HG02973 (cell line): ENCODE data around the gene PSENEN.
"Not testable (repeated sequence)": the region's sequence is repeated elsewhere in the genome, so short reads cannot be mapped to it uniquely, and the experiment has no call there.

Experiments used
- ATAC-seq: cut with Tn5 transposase; IDR thresholded peaks from one replicate; pipeline ENCODE4 v1.9.1; 2021; ENCODE audit warnings: moderate library complexity; ENCODE audit not compliant: unreplicated experiment

The PSENEN gene

DNA sequence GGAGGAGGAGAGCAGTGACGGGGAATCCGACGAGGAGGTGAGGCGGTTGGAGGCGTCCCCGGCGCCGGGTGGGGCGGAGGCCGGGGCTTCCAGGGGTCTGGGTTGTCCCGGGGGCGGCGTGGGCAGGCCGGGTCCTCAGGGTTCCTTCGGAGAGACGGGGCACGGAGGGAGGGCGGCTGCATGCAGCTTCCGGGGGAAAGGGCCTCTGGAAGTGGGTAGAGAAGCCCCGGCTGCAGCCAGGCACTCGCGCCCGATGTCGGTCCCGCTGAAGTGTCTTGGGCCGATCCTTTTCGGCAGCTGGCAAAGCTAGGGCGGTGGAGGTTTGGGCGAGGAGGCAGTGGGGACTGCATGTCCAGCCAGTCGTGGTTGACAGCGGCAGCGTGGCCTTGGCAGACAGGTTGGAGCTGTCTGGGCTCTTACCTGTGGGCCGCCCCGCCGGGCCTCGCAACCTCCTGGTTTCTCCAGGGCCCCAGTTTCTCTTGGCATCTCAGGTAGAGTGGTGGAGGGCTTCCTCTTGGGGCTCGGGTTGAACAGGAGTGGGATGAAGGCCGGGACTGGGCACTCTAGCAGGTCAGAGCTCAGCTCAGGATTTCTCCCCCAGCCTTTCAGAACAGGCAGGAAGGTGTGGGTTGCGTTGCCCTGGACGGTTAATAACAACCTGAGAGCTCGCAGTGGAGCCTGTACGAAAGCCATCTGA lies 27.0 kb upstream of the PSENEN start:
- no peak for ATAC-seq

DNA sequence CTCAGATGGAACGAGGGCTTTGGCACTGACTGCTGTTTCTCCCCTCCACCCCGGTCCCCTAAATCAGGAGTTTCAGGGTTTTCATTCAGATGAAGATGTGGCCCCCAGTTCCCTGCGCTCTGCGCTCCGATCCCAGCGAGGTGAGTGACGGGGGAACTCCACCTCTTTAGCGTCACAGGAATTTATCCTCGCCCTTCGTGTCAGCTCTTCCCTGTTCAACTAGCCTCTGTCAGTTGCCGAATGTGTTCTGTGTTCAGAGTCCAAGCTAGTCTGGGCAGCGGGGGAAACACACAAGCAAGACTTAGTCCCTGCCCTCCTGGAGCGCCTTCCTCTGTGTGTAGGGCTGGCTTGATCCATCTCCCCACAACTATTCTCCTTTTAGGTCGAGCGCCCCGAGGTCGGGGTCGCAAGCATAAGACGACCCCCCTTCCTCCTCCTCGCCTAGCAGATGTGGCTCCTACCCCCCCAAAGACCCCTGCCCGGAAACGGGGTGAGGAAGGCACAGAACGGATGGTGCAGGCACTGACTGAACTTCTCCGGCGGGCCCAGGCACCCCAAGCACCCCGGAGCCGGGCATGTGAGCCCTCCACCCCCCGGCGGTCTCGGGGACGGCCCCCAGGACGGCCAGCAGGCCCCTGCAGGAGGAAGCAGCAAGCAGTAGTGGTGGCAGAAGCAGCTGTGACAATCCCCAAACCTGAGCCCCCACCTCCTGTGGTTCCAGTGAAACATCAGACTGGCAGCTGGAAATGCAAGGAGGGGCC lies 25.9 kb upstream of the PSENEN start:
- no peak for ATAC-seq

DNA sequence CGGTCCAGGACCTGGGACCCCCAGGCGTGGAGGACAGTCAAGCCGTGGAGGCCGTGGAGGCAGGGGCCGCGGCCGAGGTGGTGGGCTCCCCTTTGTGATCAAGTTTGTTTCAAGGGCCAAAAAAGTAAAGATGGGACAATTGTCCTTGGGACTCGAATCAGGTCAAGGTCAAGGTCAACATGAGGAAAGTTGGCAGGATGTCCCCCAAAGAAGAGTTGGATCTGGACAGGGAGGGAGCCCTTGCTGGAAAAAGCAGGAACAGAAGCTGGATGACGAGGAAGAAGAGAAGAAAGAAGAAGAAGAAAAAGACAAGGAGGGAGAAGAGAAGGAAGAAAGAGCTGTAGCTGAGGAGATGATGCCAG lies 25.3 kb upstream of the PSENEN start:
- ATAC-seq: no peak

- no peak for ATAC-seq
These were observed 24.8 kb upstream of the PSENEN start for GRCh38 chr19:35720648-35721047.

GRCh38 chr19:35721374-35721773 lies 24.1 kb upstream of the PSENEN start:
- no peak for ATAC-seq

DNA sequence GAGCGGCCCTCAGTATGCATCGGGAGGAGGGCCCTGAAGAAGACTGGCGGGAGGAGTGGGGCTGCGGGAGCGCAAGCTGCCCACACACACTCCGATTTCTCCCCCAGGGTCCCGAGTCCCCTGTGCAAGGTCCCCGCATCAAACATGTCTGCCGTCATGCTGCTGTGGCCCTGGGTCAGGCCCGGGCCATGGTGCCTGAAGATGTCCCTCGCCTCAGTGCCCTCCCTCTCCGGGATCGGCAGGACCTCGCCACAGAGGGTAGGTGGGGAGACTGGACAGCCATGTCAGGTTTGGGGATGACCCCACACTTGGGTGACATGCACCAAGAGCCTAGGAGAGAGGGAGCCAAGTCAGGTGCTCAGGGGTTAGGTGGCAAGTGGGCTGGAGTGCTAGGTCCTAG lies 23.0 kb upstream of the PSENEN start:
- no peak for ATAC-seq

- ATAC-seq: no peak
These were observed 22.6 kb upstream of the PSENEN start for GRCh38 chr19:35722897-35723296.

DNA sequence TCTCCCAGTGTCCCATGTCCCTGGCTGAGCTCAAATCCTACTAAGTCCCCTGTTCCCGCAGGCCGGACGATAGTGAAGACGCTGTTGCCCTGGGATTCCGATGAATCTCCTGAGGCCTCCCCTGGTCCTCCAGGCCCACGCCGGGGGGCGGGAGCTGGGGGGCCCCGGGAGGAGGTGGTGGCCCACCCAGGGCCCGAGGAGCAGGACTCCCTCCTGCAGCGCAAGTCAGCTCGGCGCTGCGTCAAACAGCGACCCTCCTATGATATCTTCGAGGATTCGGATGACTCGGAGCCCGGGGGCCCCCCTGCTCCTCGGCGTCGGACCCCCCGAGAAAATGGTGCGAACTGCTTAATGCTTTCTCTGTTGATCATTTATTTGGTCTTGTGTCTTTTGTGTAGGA lies 21.8 kb upstream of the PSENEN start:
- ATAC-seq: no peak

DNA sequence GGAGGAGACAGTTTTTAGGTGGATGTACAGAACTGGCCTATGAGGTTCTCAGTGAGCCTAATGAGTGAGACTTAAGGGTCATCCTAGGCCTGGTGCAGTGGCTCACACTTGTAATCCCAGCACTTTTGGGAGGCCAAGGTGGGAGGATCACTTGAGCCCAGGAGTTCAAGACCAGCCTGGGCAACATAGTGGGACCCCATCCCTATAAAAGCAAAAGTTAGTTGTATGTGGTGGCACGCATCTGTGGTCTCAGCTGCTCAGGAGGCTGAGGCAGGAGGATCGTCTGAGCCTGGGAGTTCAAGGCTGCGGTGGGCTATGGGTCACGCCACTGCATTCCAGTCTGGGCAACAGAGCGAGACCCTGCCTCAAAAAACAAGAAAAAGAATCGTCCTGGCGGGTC lies 21.3 kb upstream of the PSENEN start:
- not testable (repeated sequence) for ATAC-seq

GRCh38 chr19:35724560-35724959 lies 20.9 kb upstream of the PSENEN start:
- ATAC-seq: no peak

DNA sequence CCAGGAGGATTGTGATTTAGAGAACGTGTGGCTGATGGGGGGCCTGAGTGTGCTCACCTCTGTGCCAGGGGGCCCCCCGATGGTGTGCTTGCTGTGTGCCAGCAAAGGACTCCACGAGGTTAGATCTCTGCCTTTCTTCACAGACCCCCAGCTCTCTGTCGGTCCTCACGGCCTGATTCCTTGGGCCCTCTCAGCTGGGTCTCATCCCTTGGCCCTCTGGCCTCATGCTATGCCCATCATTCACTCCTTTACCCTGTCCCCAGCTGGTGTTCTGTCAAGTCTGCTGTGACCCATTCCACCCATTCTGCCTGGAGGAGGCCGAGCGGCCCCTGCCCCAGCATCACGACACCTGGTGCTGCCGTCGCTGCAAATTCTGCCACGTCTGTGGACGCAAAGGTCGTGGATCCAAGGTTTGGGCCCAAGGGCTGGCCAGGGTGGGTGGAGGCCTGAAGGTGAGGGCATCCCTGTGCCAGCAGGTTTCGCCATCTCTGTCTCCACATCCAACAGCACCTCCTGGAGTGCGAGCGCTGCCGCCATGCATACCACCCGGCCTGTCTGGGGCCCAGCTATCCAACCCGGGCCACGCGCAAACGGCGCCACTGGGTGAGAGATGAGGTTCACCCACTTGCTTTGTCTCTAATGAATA lies 20.1 kb upstream of the PSENEN start:
- no peak for ATAC-seq

DNA sequence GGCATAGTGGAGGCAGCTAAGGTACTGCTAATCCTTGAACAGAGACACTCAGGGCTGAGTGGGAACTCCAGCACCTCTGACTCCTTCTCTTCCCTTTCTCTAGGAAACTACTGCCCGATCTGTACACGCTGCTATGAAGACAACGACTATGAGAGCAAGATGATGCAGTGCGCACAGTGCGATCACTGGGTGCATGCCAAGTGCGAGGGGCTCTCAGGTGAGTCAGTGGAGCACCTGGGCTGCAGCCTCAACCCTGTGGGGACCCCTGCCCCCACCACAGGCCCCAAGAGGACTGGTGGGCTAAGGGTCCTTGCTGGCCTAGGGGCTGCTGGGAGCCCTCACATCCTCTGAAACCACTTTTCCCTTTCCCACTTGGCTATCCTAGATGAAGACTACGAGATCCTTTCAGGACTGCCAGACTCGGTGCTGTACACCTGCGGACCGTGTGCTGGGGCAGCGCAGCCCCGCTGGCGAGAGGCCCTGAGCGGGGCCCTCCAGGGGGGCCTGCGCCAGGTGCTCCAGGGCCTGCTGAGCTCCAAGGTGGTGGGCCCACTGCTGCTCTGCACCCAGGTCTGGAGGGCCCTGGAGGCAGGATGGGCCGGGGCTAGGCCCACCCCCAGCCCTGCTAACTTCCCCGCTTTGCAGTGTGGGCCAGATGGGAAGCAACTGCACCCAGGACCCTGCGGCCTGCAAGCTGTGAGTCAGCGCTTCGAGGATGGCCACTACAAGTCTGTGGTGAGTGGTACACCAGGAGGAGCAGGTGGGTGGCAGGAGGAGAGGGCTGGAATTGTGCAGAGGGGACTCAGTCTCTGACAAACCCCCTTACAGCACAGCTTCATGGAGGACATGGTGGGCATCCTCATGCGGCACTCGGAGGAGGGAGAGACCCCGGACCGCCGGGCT lies 18.1 kb upstream of the PSENEN start:
- no peak for ATAC-seq

DNA sequence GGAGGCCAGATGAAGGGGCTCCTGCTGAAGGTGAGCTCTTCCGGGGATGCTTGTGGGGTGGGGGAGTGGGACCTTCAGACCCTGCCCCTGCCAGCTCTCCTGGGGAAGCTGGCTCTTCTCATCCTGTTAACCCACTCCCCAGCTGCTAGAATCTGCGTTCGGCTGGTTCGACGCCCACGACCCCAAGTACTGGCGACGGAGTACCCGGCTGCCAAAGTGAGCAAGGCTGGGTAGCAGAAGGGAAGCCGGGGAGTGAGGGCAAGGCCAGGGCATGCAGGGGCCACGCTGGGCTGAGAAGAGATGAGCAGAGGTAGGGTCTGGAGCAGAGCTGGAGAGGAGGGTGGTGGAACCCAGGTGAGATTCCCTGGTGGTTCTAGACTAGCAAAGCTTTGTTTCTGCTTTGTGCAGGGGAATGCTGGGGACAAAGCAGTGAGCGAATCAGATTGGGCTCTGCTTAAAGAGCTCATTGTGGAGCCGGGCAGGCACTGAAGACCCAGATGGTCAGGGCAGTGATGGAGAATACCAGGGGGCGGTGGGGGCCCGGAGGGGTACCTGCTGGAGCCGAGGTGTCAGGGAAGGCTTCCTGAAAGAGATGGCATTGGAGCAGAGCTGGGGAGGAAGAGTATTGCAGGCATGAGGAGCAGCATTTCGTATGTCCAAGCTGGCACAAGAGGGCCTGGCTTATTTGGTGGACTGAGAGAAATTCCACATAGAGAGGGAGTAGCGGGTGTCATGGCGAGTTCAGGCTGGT lies 17.3 kb upstream of the PSENEN start:
- ATAC-seq: no peak

- ATAC-seq: no peak
These were observed 16.4 kb upstream of the PSENEN start for GRCh38 chr19:35729021-35729420.

GRCh38 chr19:35729763-35730162 lies 15.7 kb upstream of the PSENEN start:
- ATAC-seq: no peak

DNA sequence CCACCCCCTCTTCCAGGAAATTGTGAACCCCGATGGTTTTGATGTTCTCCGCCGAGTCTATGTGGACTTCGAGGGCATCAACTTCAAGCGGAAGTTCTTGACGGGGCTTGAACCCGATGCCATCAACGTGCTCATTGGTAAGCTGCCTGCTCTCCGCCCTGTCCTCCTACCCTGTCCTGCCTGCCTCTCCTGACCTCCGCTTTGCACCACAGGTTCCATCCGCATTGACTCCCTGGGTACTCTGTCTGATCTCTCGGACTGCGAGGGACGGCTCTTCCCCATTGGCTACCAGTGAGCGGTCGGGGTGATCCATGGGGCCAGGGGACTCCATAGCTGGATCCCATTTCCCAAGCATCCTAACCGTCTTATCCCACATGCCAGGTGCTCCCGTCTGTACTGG lies 15.1 kb upstream of the PSENEN start:
- ATAC-seq: no peak

- ATAC-seq: no peak
These were observed 14.1 kb upstream of the PSENEN start for GRCh38 chr19:35731353-35731752.

- no peak for ATAC-seq
These were observed 13.6 kb upstream of the PSENEN start for GRCh38 chr19:35731779-35732405.

DNA sequence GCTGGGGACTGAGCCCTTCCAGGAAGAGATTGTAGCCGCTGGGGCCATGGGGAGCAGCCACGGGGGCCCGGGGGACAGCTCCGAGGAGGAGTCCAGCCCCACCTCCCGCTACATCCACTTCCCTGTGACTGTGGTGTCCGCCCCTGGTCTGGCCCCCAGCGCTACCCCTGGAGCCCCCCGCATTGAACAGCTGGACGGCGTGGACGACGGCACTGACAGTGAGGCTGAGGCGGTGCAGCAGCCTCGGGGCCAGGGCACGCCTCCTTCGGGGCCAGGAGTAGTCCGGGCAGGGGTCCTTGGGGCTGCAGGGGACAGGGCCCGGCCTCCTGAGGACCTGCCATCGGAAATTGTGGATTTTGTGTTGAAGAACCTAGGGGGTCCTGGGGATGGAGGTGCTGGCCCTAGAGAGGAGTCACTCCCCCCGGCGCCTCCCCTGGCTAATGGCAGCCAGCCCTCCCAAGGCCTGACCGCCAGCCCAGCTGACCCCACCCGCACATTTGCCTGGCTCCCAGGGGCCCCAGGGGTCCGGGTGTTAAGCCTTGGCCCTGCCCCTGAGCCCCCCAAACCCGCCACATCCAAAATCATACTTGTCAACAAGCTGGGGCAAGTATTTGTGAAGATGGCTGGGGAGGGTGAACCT lies 12.8 kb upstream of the PSENEN start:
- ATAC-seq: no peak
